ENCODE data around the gene SLC27A6. TPM values are rescaled to one million over a fixed set of nuclear protein-coding genes. Genes with fewer than 3 reads are reported as not detected.

The SLC27A6 gene
- total RNA-seq, 1 donor from 2014 or later = 2.1 TPM

GRCh38 chr5:129049126-129049799 is 84.0 kb downstream of the SLC27A6 start:
- no peaks in the 10 kb centered on the region for H3K4me1 Mint-ChIP-seq (ENCODE audit: low read depth)
- no peak overlapping the region for H3K27ac Mint-ChIP-seq
- no peaks in the 10 kb centered on the region for H3K27me3 Mint-ChIP-seq
- no peak for DNase-seq (ENCODE audit: low spot score, unreplicated experiment)
- H3K9me3 Mint-ChIP-seq (ENCODE audit: low read depth) = peaks cover 9% of the 10 kb centered on the region
- H3K4me3 Mint-ChIP-seq (ENCODE audit: low read depth) = no peak overlapping the region
- TF ChIP-seq CTCF (IDR thresholded peaks at IDR 0.05; ENCODE audit: unreplicated experiment) = no peak
- H3K36me3 Mint-ChIP-seq (ENCODE audit: insufficient read depth) = no peaks in the 10 kb centered on the region

GRCh38 chr5:129051283-129051682 is 86.0 kb downstream of the SLC27A6 start:
- no peak for TF ChIP-seq CTCF (IDR thresholded peaks at IDR 0.05; ENCODE audit: unreplicated experiment)
- no peaks in the 10 kb centered on the region for H3K27me3 Mint-ChIP-seq
- H3K36me3 Mint-ChIP-seq (ENCODE audit: insufficient read depth) = no peaks in the 10 kb centered on the region
- H3K27ac Mint-ChIP-seq = no peak overlapping the region
- no peaks in the 10 kb centered on the region for H3K4me1 Mint-ChIP-seq (ENCODE audit: low read depth)
- H3K9me3 Mint-ChIP-seq (ENCODE audit: low read depth) = no peaks in the 10 kb centered on the region
- no peak for DNase-seq (ENCODE audit: low spot score, unreplicated experiment)
- H3K4me3 Mint-ChIP-seq (ENCODE audit: low read depth) = no peak overlapping the region

- H3K4me1 Mint-ChIP-seq (ENCODE audit: low read depth) = no peaks in the 10 kb centered on the region
- TF ChIP-seq CTCF (IDR thresholded peaks at IDR 0.05; ENCODE audit: unreplicated experiment) = no peak
- no peak for DNase-seq (ENCODE audit: low spot score, unreplicated experiment)
- H3K9me3 Mint-ChIP-seq (ENCODE audit: low read depth) = peaks cover 19% of the 10 kb centered on the region
- H3K27me3 Mint-ChIP-seq = no peaks in the 10 kb centered on the region
- H3K4me3 Mint-ChIP-seq (ENCODE audit: low read depth) = no peak overlapping the region
- H3K27ac Mint-ChIP-seq = no peak overlapping the region
- peaks cover 1% of the 10 kb centered on the region for H3K36me3 Mint-ChIP-seq (ENCODE audit: insufficient read depth)
Measured at GRCh38 chr5:129053438-129053837, 88.2 kb downstream of the SLC27A6 start.

- Mint-ChIP-seq H3K4me3 (ENCODE audit: low read depth) (no peak overlapping the region), H3K27me3 (no peaks in the 10 kb centered on the region), H3K36me3 (ENCODE audit: insufficient read depth) (peaks cover 1% of the 10 kb centered on the region), H3K27ac (no peak overlapping the region), H3K9me3 (ENCODE audit: low read depth) (peaks cover 19% of the 10 kb centered on the region), H3K4me1 (ENCODE audit: low read depth) (no peaks in the 10 kb centered on the region)
- TF ChIP-seq CTCF (IDR thresholded peaks at IDR 0.05; ENCODE audit: unreplicated experiment) = no peak
- DNase-seq (ENCODE audit: low spot score, unreplicated experiment) = no peak
Measured at GRCh38 chr5:129057329-129057728, 92.0 kb downstream of the SLC27A6 start.

GRCh38 chr5:129061849-129062248 is 96.6 kb downstream of the SLC27A6 start:
- H3K27me3 Mint-ChIP-seq = no peaks in the 10 kb centered on the region

More at GRCh38 chr5:129061849-129062248, 96.6 kb downstream of the SLC27A6 start:
- peaks cover 15% of the 10 kb centered on the region for H3K9me3 Mint-ChIP-seq (ENCODE audit: low read depth)
- no peak for DNase-seq (ENCODE audit: low spot score, unreplicated experiment)
- no peak for TF ChIP-seq CTCF (IDR thresholded peaks at IDR 0.05; ENCODE audit: unreplicated experiment)
- H3K4me3 Mint-ChIP-seq (ENCODE audit: low read depth) = no peak overlapping the region
- H3K36me3 Mint-ChIP-seq (ENCODE audit: insufficient read depth) = peaks cover 1% of the 10 kb centered on the region
- no peaks in the 10 kb centered on the region for H3K4me1 Mint-ChIP-seq (ENCODE audit: low read depth)
- no peak overlapping the region for H3K27ac Mint-ChIP-seq
